A673 (cell line): ENCODE results near the gene MGAT5.

Experiments
- CTCF ChIP-seq: fragments of 300-800, 200-600 bp; sonication (generic); conservative IDR thresholded peaks from 2 replicates; pipeline ENCODE4 v1.5.1; 2017; ENCODE audit warnings: low read depth, mild to moderate bottlenecking, antibody characterized with exemption, low read length, moderate library complexity, mixed read lengths
- EZH2 ChIP-seq: fragments of 200-600 bp; sonication (generic); IDR thresholded peaks from 2 replicates; pipeline ENCODE4 v1.6.1; 2017; ENCODE audit warnings: borderline replicate concordance, low read depth, mild to moderate bottlenecking, mixed read lengths, antibody characterized with exemption, low read length; ENCODE audit not compliant: poor library complexity, severe bottlenecking

- no peak for TF ChIP-seq CTCF
- TF ChIP-seq EZH2: no peak
Observed at GRCh38 chr2:134367213-134367612, 113.3 kb downstream of the MGAT5 start.
